Activated naive CD4-positive, alpha-beta T cell treated with anti-CD3 and anti-CD28 coated beads, Interleukin-2, amount 50 U/mL, for 24 hours (primary cell): ENCODE data around the gene SORCS2.

ENCODE experiments used
- H3K27ac Mint-ChIP-seq: one replicate; pipeline ENCODE4 v1.8.0; 2021; ENCODE audit warnings: mild to moderate bottlenecking, mixed read lengths
- H3K27me3 Mint-ChIP-seq: one replicate; pipeline ENCODE4 v1.8.0; 2021; ENCODE audit warnings: mixed read lengths
- H3K36me3 Mint-ChIP-seq: one replicate; pipeline ENCODE4 v1.8.0; 2021; ENCODE audit warnings: mixed read lengths
- H3K4me1 Mint-ChIP-seq: one replicate; pipeline ENCODE4 v1.8.0; 2021; ENCODE audit warnings: mixed read lengths
- H3K4me3 Mint-ChIP-seq: one replicate; pipeline ENCODE4 v1.8.0; 2021; ENCODE audit warnings: mild to moderate bottlenecking, mixed read lengths
- H3K9me3 Mint-ChIP-seq: one replicate; pipeline ENCODE4 v1.8.0; 2021; ENCODE audit warnings: mixed read lengths

The SORCS2 gene

DNA sequence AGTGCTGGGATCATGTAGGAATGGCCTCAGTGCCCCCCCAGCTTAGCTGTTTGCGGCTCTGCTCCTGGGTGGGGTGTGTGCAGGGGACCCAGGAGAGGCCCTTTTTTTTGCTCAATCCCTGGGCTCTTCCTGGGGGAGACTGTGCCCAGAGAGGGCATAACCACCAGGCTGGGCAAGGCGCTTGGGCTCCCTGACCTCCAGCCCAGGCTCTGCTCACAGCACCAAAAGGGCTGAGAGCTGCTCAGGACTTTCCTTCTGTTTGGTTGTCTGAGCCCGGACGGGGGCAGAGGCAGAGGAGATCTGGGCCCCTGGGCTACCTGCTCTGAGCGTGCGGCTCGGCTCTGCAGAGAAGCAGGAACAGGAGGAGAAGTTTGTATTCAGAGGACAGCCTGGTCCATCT, 177.7 kb downstream of the SORCS2 start:
- Mint-ChIP-seq H3K36me3 (no peaks in the 10 kb centered on the region), H3K4me3 (no peak overlapping the region), H3K27ac (no peak overlapping the region), H3K9me3 (no peaks in the 10 kb centered on the region), H3K27me3 (peaks cover 4% of the 10 kb centered on the region), H3K4me1 (no peaks in the 10 kb centered on the region)

DNA sequence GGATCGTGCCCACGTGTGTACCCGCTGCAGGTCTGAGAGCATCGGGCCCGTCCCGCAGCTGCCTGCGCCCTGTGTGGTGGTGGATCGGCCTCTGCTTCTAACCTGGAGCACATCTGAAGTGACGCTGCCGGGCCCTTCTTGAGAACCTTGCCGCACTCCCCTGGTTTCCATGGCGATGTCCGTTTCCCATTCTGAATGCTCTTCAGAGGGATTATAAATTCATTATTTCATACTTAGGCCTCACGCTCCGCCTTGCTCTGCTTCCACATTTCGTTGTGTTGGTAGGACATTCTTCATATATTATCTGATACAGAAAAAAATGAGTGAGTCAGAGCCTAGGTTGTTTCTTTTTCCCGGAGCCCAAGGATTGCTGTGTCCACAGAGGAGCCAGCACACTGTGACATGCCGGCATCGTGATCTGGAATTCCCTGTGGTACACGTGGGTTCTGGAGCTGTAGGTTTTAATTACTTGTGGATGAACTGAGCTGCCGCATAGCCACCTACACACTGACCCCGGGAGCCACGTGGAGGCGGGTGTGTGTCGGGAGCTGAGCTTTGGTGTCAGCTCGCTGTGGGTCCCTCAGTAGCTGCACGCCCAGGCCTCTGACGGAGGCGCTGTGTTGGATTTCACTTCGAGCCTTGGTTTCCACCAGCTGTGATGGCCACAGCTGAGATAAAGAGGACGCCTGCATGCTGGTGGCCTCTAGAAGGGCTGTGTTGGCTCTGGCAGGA, 179.0 kb downstream of the SORCS2 start:
- Mint-ChIP-seq H3K4me1 (no peaks in the 10 kb centered on the region), H3K27ac (no peak overlapping the region), H3K4me3 (no peak overlapping the region), H3K27me3 (peaks cover 7% of the 10 kb centered on the region), H3K9me3 (no peaks in the 10 kb centered on the region), H3K36me3 (no peaks in the 10 kb centered on the region)

DNA sequence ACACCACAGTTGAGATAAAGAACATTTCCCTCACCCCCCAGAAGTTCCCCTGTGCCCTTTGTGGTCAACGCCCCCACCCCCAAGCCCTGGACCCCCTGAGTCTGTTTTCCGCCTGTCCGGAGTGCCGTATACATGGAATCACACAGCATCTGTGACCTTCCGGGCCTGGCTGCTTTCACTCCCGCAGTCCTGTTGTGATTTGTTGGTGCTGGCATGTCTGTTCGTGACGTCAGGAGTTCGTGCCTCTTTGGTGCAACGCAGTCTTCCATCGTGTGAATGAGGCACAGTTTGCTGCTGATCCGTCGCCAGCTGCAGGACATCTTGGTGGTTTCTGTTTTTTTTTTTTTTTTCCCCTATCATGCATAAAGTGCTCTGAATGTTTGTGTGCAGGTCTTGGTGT, 180.3 kb downstream of the SORCS2 start:
- Mint-ChIP-seq H3K4me1 (no peaks in the 10 kb centered on the region), H3K9me3 (no peaks in the 10 kb centered on the region), H3K4me3 (no peak overlapping the region), H3K36me3 (no peaks in the 10 kb centered on the region), H3K27me3 (peaks cover 13% of the 10 kb centered on the region), H3K27ac (no peak overlapping the region)

DNA sequence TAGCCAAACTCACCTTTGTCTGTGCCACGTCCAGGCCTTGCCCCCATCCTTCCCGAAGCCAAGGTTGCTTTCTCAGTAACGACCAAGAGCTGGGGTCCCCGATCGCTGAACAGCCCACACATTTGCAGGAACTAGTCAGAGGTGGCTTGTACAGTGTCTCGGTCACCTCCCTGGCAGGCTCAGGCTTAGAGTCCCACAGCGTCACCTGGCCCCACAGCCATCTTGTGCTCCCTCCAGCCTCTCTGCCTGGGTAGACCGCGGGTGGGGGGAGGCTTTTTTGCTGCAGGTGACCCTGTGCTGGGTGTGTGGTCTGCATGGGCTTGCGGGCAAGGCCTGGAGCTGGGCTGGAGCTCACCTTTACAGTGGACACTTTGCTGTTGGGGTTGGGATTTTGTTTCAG, 182.2 kb downstream of the SORCS2 start:
- H3K4me1 Mint-ChIP-seq, result no peaks in the 10 kb centered on the region
- H3K9me3 Mint-ChIP-seq, result no peaks in the 10 kb centered on the region
- peaks cover 21% of the 10 kb centered on the region for H3K27me3 Mint-ChIP-seq
- H3K36me3 Mint-ChIP-seq, result no peaks in the 10 kb centered on the region
- H3K27ac Mint-ChIP-seq, result no peak overlapping the region
- no peak overlapping the region for H3K4me3 Mint-ChIP-seq

DNA sequence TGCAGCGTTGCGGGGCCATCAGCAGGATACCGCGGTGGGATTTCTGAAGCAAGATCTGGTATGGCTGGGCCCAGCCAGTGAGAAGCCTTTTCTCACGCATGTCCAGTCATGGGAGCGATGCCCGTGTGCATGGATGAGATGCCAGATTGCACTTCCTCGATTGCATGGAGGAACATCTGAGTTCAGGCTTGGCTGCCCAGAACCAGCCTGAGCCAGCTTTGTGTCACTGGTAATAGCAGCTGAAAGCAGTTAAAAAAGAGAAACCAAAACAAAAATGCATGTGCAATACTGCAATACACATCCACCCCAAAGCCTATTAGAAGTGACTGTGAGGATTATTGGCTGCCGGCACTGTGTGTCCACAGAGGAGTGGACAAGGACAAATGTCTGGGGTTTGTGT, 183.1 kb downstream of the SORCS2 start:
- no peaks in the 10 kb centered on the region for H3K4me1 Mint-ChIP-seq
- H3K27me3 Mint-ChIP-seq, result peaks cover 21% of the 10 kb centered on the region
- H3K4me3 Mint-ChIP-seq, result no peak overlapping the region
- no peaks in the 10 kb centered on the region for H3K9me3 Mint-ChIP-seq
- no peak overlapping the region for H3K27ac Mint-ChIP-seq
- H3K36me3 Mint-ChIP-seq, result no peaks in the 10 kb centered on the region

DNA sequence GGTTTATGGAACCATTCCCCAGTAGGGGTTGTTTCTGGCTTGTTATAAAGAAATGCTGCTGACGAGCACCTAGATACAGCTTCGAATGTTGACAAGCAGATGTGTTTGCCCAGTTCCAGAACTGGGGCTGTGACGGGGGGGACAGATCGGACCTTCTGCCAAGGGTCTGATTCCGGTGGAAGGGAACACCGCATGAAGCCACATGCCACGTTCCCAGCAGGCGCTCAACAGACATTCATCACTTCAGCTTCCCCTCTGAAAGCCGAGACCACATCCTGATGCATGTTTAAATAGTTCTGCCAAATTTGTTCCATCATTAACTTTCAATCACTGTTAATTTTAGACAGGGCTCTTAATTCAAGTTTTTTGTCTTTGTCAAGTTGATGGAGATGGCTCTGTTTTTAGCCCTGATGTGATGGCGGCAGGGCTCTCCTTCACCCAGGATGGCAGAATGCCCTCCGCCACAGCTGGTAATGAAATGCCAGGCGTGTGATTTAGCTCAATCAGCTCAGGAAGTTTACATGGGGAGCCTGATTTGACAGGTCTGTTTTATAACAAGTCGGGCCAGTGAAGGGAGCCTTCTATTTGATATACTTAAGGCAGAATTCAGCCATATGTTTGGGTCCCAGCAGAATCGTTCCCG, 185.0 kb downstream of the SORCS2 start:
- Mint-ChIP-seq H3K4me3 (no peak overlapping the region), H3K4me1 (no peaks in the 10 kb centered on the region), H3K36me3 (no peaks in the 10 kb centered on the region), H3K27ac (no peak overlapping the region), H3K9me3 (no peaks in the 10 kb centered on the region), H3K27me3 (peaks cover 21% of the 10 kb centered on the region)

GRCh38 chr4:7379186-7379585, 186.8 kb downstream of the SORCS2 start:
- peaks cover 21% of the 10 kb centered on the region for H3K27me3 Mint-ChIP-seq
- H3K36me3 Mint-ChIP-seq, result no peaks in the 10 kb centered on the region
- no peak overlapping the region for H3K4me3 Mint-ChIP-seq
- H3K27ac Mint-ChIP-seq, result no peak overlapping the region
- no peaks in the 10 kb centered on the region for H3K9me3 Mint-ChIP-seq
- no peaks in the 10 kb centered on the region for H3K4me1 Mint-ChIP-seq

GRCh38 chr4:7379719-7380118, 187.4 kb downstream of the SORCS2 start:
- H3K4me3 Mint-ChIP-seq, result no peak overlapping the region
- peaks cover 21% of the 10 kb centered on the region for H3K27me3 Mint-ChIP-seq
- H3K4me1 Mint-ChIP-seq, result no peaks in the 10 kb centered on the region
- H3K27ac Mint-ChIP-seq, result no peak overlapping the region
- no peaks in the 10 kb centered on the region for H3K36me3 Mint-ChIP-seq
- no peaks in the 10 kb centered on the region for H3K9me3 Mint-ChIP-seq

DNA sequence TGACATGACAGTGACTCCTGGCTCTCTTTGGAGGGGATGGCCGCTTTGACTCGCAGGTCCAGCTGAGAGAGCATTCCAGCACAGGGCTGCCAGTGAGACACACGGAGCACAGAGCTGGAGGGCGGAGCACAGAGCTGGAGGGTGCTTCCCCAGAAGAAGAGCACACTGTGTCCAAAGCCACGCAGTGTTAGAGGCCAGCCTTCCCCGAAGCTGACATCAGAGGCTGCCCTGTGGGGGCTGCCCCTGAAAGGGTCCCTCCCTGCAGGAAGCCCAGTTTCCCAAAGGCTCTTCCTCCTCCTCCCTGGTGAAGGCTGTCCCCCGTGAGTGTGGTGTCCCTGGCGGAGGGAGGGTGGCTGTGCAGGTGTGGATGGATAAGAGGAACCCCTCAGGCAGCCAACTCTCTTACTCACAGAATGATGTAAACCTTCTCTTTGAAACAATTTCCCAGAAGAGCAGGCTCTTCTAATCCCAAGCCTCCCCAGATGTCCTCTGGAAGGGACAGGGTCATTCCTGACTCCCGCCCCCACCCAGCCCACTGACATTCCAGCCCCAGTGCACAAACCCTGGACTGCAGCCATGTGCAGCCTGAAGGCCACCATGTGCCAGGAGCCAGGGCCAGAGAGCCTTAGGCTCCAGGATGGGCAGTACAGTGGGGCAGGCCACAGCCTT, 189.0 kb downstream of the SORCS2 start:
- Mint-ChIP-seq H3K27ac (no peak overlapping the region), H3K9me3 (no peaks in the 10 kb centered on the region), H3K4me3 (no peak overlapping the region), H3K4me1 (no peaks in the 10 kb centered on the region), H3K36me3 (no peaks in the 10 kb centered on the region), H3K27me3 (peaks cover 19% of the 10 kb centered on the region)

- Mint-ChIP-seq H3K4me1 (no peaks in the 10 kb centered on the region), H3K9me3 (no peaks in the 10 kb centered on the region), H3K27me3 (peaks cover 16% of the 10 kb centered on the region), H3K27ac (no peak overlapping the region), H3K4me3 (no peak overlapping the region), H3K36me3 (no peaks in the 10 kb centered on the region)
Measured at GRCh38 chr4:7381890-7382633, 189.7 kb downstream of the SORCS2 start.

DNA sequence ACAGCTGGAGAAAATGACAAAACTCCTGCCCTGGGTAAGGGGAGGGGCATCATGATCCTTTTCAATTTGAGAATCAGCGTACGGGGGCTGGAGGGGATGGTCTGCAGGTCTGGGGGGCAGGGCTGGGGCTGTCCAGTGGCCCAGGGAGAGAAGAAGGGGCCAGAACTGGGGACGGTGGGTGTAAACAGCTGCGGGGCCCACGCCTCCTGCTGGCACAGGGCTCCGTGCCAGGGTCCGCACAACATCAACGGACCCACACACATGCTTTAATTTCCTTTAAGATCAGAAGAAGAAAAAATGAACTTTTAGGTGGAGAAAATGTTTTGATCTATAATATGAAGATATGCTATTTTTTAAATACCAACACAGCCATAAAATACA, 190.3 kb downstream of the SORCS2 start:
- Mint-ChIP-seq H3K9me3 (no peaks in the 10 kb centered on the region), H3K27ac (no peak overlapping the region), H3K36me3 (no peaks in the 10 kb centered on the region), H3K4me1 (no peaks in the 10 kb centered on the region), H3K4me3 (no peak overlapping the region), H3K27me3 (peaks cover 13% of the 10 kb centered on the region)

DNA sequence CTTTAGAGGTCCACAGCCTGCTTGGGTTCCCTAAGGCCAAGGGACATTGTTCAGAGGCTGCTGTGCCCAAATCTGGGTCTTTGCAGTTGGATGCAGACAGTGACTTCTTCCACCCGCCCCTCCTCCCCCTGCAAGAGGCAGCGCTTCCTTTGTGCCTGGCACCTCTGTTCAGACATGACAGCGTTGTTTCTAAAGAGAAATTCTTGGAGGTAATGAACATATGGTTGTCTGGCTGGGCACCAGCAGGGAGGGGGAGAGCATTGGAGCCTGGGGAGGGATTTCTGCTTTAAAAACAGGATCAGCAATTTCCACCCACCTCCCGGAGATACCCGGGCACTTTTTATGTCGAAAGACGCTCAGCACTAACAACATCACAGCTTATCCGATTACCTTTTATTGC, 190.9 kb downstream of the SORCS2 start:
- Mint-ChIP-seq H3K36me3 (no peaks in the 10 kb centered on the region), H3K27ac (no peak overlapping the region), H3K4me3 (no peak overlapping the region), H3K4me1 (no peaks in the 10 kb centered on the region), H3K9me3 (no peaks in the 10 kb centered on the region), H3K27me3 (peaks cover 8% of the 10 kb centered on the region)

GRCh38 chr4:7384003-7384928, 191.9 kb downstream of the SORCS2 start:
- H3K9me3 Mint-ChIP-seq, result no peaks in the 10 kb centered on the region
- H3K36me3 Mint-ChIP-seq, result no peaks in the 10 kb centered on the region
- H3K4me3 Mint-ChIP-seq, result no peak overlapping the region
- no peak overlapping the region for H3K27ac Mint-ChIP-seq
- no peaks in the 10 kb centered on the region for H3K4me1 Mint-ChIP-seq
- H3K27me3 Mint-ChIP-seq, result peaks cover 4% of the 10 kb centered on the region

GRCh38 chr4:7384929-7385890, 192.9 kb downstream of the SORCS2 start:
- no peaks in the 10 kb centered on the region for H3K9me3 Mint-ChIP-seq
- no peaks in the 10 kb centered on the region for H3K4me1 Mint-ChIP-seq
- H3K27ac Mint-ChIP-seq, result no peak overlapping the region
- H3K27me3 Mint-ChIP-seq, result peaks cover 4% of the 10 kb centered on the region
- no peak overlapping the region for H3K4me3 Mint-ChIP-seq
- no peaks in the 10 kb centered on the region for H3K36me3 Mint-ChIP-seq
